ENCODE measurements around the gene DOCK8.

- TF ChIP-seq GLIS3 (CRISPR knock-in tag; IDR thresholded peaks at IDR 0.05): no peak
- TF ChIP-seq ZFP3 (CRISPR knock-in tag; IDR thresholded peaks at IDR 0.05): no peak
- no peak for TF ChIP-seq ZNF70 (CRISPR knock-in tag; IDR thresholded peaks at IDR 0.05)
- no peak for TF ChIP-seq ISL1 (CRISPR knock-in tag; IDR thresholded peaks at IDR 0.05)
These were observed 139.8 kb downstream of the DOCK8 start for GRCh38 chr9:354453-354852.

All from SK-N-SH treated with all-trans-retinoic acid at 6 μM for 48 hours (cell line).